CD4-positive, alpha-beta T cell treated with Interleukin-10 for 1 hour (primary cell): ENCODE results near the gene GOLIM4.

Experiments used
- DNase-seq: peaks from one replicate; pipeline ENCODE4 v3.0.0-alpha.2; 2020

The GOLIM4 gene

GRCh38 chr3:167989999-167990398 is 105.7 kb downstream of the GOLIM4 start:
- DNase-seq = no peak

DNA sequence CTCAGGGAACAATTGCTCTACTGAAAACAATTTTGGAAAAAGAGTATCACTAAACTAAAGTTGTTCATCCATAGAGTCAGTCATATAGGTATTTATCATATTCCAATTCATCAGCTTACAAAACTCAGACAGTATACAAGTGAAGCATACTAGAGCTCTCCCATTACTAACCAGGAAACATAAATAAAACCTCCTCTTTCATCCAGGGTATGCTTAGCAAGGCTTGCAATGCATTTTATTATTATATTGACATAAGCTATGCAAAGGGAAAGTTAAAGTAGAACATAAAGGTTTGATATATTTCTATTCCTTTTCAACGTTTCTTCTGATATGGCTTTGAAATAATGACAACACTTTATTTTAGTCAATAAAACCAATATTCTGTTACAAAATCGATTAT is 106.7 kb downstream of the GOLIM4 start:
- no peak for DNase-seq

DNA sequence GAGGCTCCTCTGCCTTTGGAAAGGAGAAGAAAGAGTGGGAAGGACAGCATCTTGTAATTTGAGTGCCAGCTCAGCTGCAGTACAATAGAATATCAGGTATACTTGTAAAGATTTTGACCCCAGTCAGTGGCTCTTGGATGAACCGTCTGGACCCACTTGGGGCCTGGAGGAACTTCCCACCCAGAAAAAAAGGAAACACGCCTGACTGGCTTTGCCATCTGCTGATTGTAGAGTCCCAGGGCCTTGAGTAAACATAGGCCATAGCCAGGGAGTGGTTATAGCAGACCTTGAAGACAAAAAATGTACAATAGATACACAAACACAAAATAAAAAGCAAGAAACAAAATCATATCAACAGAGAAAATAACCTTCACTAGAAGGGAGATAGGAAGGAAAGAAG is 112.1 kb downstream of the GOLIM4 start:
- no peak for DNase-seq

GRCh38 chr3:167978486-167978885 is 117.2 kb downstream of the GOLIM4 start:
- DNase-seq = no peak

- DNase-seq = no peak
Observed at GRCh38 chr3:167978071-167978470, 117.7 kb downstream of the GOLIM4 start.

GRCh38 chr3:167976516-167977361 is 119.0 kb downstream of the GOLIM4 start:
- no peak for DNase-seq

- no peak for DNase-seq
Observed at GRCh38 chr3:167973901-167974300, 121.8 kb downstream of the GOLIM4 start.

DNA sequence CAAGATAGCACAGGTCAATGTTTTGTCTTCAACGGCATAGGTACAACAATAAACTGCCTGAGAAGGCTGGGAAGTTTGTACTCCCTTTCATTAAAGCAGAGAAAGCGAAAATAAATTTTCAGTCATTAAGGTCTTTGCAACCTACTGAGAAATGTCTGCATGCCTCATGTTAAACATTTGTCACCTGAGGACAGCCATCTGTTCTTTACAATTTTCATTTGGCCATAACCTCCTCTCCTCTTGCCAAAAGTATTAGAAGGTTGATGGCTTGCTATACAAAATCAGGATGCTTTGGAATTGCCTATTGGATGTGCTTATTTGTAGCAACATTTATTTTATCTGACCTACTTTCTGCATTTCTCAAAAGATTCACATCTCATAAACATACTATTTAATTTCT is 122.7 kb downstream of the GOLIM4 start:
- no peak for DNase-seq

DNA sequence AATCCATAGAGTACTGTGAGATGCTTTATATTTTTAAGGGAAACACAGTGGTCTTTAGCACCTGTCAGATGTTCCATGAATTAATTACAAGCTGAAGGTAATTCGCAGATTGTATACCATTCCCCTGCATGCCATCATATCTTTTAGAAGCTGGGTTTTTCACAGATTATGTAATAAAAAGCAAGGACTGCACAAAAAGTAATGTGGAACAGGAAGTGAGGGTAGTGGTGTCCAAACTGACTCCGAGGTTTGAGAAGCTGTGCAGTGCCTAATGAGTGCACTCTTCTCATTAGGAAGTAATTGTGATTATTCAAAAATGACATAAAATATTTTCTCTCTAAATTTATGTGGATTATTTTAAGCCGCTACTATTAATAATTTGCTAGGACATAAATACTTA is 123.2 kb downstream of the GOLIM4 start:
- DNase-seq = no peak

- no peak for DNase-seq
Observed at GRCh38 chr3:167969548-167969947, 126.2 kb downstream of the GOLIM4 start.

DNA sequence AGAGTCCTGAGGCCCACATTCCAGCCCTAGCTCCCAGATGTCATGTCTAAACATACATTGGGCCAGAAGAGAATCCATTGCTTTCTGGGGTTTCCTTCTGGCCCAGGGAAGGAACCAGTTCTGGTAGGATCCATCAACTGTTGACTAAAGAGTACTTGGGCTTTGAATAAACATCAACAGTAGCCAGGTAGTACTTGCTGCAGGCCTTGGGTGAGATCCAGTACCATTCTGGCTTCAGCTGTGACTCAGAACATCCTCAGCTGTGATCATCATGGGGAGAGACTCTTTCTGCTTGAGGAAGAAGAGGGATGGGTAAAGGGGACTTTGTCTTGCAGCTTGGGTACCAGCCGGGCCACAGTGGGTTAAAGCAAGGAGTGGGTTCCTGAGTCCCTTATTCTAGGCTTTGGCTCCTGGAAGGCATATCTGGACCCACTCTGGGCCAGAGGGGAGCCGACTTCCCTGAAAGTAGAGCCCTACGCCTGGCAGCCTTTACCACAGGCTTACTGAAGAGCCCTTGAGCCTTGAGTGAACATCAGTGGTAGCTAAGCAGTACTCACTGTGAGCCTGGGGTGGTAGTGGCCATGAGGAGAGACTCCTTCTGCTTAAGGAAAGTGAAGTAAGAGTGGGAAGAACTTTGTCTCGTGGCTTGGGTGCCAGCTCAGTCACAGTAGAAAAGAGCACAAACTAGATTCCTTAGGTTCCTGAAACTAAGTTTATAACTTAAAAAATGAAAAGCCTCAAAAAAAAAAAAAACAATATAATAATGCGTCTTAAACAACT is 128.3 kb downstream of the GOLIM4 start:
- DNase-seq = no peak
